ENCODE data around the gene P3H1. TPM values are rescaled to one million over a fixed set of nuclear protein-coding genes. Genes with fewer than 3 reads are reported as not detected.

The P3H1 gene
- total RNA-seq, 6 experiments from 2014 or later = 19.7 to 25.3 (median 21.6) TPM

DNA sequence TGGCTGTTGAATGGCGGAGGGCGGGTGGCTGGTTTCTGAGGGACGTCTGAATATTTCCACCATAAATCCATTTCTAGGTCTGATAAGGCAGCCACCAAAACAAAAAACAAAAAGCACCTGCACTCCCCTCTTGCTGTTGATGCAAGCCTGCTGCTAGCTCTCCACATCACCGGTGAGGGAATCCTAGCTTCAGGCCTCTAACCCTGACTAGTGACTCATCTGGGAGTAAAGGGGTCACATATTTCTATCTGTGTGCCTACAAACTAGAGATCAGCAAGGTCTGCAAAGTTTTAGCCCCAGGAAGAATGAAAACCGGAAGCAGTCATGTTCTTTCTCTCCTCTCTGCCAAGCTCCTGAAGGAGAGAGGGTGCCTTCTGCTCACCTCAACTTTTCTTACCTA, 39.8 kb upstream of the P3H1 start:
- no peak overlapping the region for H3K4me3 ChIP-seq
- WGBS (ENCODE audit: insufficient coverage, low coverage, low lambda C conversion rate, missing lambda C conversion rate) = 72% methylated on average over 4 of the region's 5 CpGs
- no peak overlapping the region for H3K27ac ChIP-seq
- no peaks in the 10 kb centered on the region for H3K4me1 ChIP-seq
- DNase-seq (no peak), ATAC-seq (no peak)
- no peaks in the 10 kb centered on the region for H3K9me3 ChIP-seq
- no peaks in the 10 kb centered on the region for H3K27me3 ChIP-seq
- no peaks in the 10 kb centered on the region for H3K36me3 ChIP-seq
- intact Hi-C loops (cut with DNase I) = no loop called here
- TF ChIP-seq CTCF (IDR thresholded peaks at IDR 0.05) (no peak), POLR2A (IDR thresholded peaks at IDR 0.05) (no peak)

DNA sequence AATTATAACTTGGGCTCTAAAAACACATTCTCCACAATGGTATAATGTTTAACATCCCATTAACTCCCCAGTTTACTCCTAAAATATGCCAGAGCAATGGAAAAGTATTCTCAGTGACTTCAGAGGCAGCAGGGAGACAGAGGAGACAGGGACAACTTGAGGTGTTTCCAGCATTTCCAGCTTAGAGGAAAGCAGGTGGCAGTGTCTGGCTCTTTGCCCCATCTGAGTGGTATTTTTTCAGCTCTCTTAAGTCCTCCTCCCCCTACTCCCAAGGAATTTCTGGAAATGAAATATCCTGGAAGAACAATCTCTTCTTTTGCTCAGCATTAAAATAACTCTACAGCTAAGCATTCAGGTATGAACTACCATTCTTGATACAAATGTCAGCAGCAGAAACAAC, 39.3 kb upstream of the P3H1 start:
- TF ChIP-seq POLR2A (IDR thresholded peaks at IDR 0.05) = no peak
- TF ChIP-seq CTCF (IDR thresholded peaks at IDR 0.05) = no peak

GRCh38 chr1:42801832-42802473, 35.1 kb upstream of the P3H1 start:
- H3K4me3 ChIP-seq = no peak overlapping the region
- no peaks in the 10 kb centered on the region for H3K36me3 ChIP-seq
- WGBS (ENCODE audit: insufficient coverage, low coverage, low lambda C conversion rate, missing lambda C conversion rate) = 64% methylated on average over 6 of the region's 8 CpGs
- TF ChIP-seq CTCF (IDR thresholded peaks at IDR 0.05) (no peak), POLR2A (IDR thresholded peaks at IDR 0.05) (no peak)
- intact Hi-C loops (cut with DNase I) = no loop called here
- no peaks in the 10 kb centered on the region for H3K4me1 ChIP-seq
- no peak for DNase-seq
- ATAC-seq = no peak
- H3K27ac ChIP-seq = no peak overlapping the region
- H3K9me3 ChIP-seq = no peaks in the 10 kb centered on the region
- H3K27me3 ChIP-seq = no peaks in the 10 kb centered on the region

More for the DNA sequence above, 39.3 kb upstream of the P3H1 start:
- H3K27ac ChIP-seq = no peak overlapping the region
- ATAC-seq (no peak), DNase-seq (no peak)
- H3K4me3 ChIP-seq = no peak overlapping the region
- intact Hi-C loops (cut with DNase I) = no loop called here
- H3K36me3 ChIP-seq = no peaks in the 10 kb centered on the region
- no peaks in the 10 kb centered on the region for H3K4me1 ChIP-seq
- no peaks in the 10 kb centered on the region for H3K27me3 ChIP-seq
- H3K9me3 ChIP-seq = no peaks in the 10 kb centered on the region

DNA sequence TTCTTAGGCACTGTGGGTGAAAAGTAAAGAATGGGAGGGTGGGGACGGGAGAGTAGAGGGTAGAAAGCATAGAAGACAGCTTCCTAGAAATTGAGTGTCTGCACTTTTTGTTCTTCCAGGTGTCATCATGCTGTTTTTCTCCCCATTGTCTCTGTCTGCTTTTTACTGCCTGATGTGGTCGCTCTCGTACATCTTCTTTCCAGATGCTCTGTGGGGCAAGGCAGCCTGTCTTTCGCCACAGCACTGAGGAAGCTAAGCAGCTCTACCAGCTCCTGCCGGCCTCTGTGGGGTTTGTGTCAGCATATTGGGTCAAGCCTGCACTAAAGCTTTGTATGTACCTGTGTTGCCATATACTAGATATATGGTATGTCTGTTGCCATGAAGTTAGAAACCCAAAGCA, 31.2 kb upstream of the P3H1 start:
- no peak overlapping the region for H3K4me3 ChIP-seq
- intact Hi-C loops (cut with DNase I) = no loop called here
- 84% methylated on average over 4 of the region's 5 CpGs for WGBS (ENCODE audit: insufficient coverage, low coverage, low lambda C conversion rate, missing lambda C conversion rate)
- DNase-seq (no peak), ATAC-seq (no peak)
- no peaks in the 10 kb centered on the region for H3K4me1 ChIP-seq
- H3K27me3 ChIP-seq = no peaks in the 10 kb centered on the region
- H3K27ac ChIP-seq = no peak overlapping the region
- H3K36me3 ChIP-seq = no peaks in the 10 kb centered on the region
- TF ChIP-seq CTCF (IDR thresholded peaks at IDR 0.05) (no peak), POLR2A (IDR thresholded peaks at IDR 0.05) (no peak)
- no peaks in the 10 kb centered on the region for H3K9me3 ChIP-seq

DNA sequence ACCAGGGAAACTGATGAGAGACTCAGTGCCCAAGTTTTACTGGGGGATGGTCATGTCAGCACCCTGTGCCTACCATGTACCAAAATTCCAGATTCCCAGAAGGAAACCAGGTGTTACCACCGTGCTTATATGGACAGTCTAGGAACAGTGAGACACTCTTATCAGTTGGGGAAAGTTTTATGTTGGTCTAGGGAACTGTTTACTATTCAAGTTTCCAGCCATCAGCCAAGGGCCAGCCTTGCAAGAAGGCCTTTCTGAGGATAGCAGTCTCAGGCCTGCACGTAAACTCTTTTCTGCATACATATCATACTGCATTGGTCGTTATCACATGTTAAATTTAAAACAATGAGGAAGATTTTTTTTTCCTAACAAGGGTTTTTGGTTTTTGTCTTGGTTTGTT, 30.6 kb upstream of the P3H1 start:
- no peaks in the 10 kb centered on the region for H3K4me1 ChIP-seq
- DNase-seq (no peak), ATAC-seq (no peak)
- TF ChIP-seq POLR2A (IDR thresholded peaks at IDR 0.05) (no peak), CTCF (IDR thresholded peaks at IDR 0.05) (no peak)
- H3K9me3 ChIP-seq = no peaks in the 10 kb centered on the region
- H3K36me3 ChIP-seq = no peaks in the 10 kb centered on the region
- H3K4me3 ChIP-seq = no peak overlapping the region
- H3K27me3 ChIP-seq = no peaks in the 10 kb centered on the region
- no peak overlapping the region for H3K27ac ChIP-seq
- WGBS (ENCODE audit: insufficient coverage, low coverage, low lambda C conversion rate, missing lambda C conversion rate) = 85% methylated on average over 3 of the region's 3 CpGs
- intact Hi-C loops (cut with DNase I) = no loop called here

All from right lobe of liver (tissue), 6 donors.